Esophagus squamous epithelium (tissue), 4 donors: ENCODE data around the gene PHC2.

Experiments used
- POLR2A ChIP-seq, 4 donors: fragments of 450-650 bp; IDR thresholded peaks; one replicate each; pipeline ENCODE4 v1.6.1; 2017; ENCODE audit warnings: antibody characterized with exemption in 4 of 4, mild to moderate bottlenecking in 4 of 4, moderate library complexity in 3 of 4
- TF ChIP-seq, protein P1 (sequence below), 6 experiments: fragments of 450-650 bp in 4 of 6; fragments of 200-600 bp in 2 of 6; sonication (generic) in 2 of 6; IDR thresholded peaks; one replicate each; pipeline ENCODE4 v1.5.1; 2016 to 2019; ENCODE audit warnings: antibody characterized with exemption in 6 of 6, mild to moderate bottlenecking in 4 of 6, moderate library complexity in 4 of 6

DNA sequence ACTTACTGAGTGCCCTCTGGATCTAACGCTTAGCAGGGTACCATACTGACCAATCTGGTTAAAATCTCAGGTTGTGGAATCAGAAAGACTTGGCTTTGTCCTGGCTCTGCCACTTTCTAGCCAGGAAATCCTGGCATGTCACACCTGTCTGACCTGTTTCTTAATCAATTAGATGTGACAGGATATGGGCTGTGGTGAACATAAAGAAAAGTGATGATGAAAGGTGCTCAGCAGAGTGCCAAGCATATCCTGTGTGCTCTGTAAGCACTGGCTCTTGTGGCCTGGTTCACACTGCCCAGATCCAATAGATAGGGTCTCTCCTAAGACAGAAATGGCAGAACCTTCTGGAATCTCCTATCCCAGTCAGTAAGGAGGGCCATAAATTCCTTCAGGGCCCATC lies 53.9 kb downstream of the PHC2 start:
- TF ChIP-seq, protein P1, sequence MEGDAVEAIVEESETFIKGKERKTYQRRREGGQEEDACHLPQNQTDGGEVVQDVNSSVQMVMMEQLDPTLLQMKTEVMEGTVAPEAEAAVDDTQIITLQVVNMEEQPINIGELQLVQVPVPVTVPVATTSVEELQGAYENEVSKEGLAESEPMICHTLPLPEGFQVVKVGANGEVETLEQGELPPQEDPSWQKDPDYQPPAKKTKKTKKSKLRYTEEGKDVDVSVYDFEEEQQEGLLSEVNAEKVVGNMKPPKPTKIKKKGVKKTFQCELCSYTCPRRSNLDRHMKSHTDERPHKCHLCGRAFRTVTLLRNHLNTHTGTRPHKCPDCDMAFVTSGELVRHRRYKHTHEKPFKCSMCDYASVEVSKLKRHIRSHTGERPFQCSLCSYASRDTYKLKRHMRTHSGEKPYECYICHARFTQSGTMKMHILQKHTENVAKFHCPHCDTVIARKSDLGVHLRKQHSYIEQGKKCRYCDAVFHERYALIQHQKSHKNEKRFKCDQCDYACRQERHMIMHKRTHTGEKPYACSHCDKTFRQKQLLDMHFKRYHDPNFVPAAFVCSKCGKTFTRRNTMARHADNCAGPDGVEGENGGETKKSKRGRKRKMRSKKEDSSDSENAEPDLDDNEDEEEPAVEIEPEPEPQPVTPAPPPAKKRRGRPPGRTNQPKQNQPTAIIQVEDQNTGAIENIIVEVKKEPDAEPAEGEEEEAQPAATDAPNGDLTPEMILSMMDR (IDR thresholded peaks at IDR 0.05) = no peak
- no peak for TF ChIP-seq POLR2A (IDR thresholded peaks at IDR 0.05)
